ENCODE measurements around the gene LIPC.

Gene LIPC

DNA sequence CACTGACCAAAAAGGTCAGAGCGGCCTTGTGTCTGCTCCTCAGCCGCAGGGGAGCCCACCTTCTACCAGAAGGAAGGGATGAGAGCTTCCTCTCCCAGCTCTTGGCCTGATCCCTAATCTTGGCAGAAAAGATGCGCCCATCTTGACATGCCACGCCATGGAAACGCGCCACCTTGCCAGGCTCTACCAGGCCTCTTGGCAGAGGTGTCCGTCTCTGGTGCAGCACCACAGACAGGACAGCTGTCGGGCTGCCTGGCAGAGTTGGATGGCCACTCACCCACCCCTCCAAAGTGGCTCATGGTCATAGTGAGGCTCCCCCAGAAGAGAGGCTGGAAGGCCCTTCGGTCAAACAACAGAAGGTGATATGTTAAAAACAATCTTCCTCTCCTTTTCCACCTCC lies 105.2 kb downstream of the LIPC start:
- Histone ChIP-seq H3K27me3 (ENCODE audit: control insufficient read depth in 1 of 2, insufficient read depth in 2 of 2, low read length in 2 of 2) (no peaks in the 10 kb centered on the region), H3K9ac (ENCODE audit: low read length) (no peak overlapping the region), H3K4me3 (ENCODE audit: low read depth in 1 of 2, low read length in 2 of 2) (no peak overlapping the region), H3K36me3 (ENCODE audit: insufficient read depth, low read length) (no peaks in the 10 kb centered on the region), H3K27ac (ENCODE audit: low read depth, low read length) (no peak overlapping the region), H3K9me3 (ENCODE audit: low read length) (no peaks in the 10 kb centered on the region), H3K4me1 (ENCODE audit: insufficient read depth, low read length) (no peaks in the 10 kb centered on the region)

DNA sequence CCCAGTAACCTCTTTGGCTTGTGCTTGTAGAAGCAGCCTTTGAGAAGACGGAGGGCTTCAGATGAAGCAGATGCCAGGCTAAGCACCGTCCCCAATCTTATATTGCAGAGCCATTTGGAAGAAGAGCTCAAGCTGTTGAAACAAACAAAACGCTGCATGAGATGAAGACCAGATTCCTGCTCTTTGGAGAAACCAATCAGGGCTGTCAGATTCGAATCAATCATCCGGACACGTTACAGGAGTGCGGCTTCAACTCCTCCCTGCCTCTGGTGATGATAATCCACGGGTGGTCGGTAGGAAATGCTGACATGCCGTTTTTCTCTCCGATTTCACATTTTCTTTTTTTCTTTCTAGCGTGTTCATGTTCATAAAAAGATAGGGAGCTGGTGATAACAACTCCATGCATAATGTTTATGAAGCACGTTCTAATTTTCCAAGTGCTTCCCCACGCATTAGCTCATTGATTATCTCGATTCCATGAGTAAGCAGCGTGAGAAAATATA lies 106.5 kb downstream of the LIPC start:
- H3K36me3 ChIP-seq (ENCODE audit: insufficient read depth, low read length) = no peaks in the 10 kb centered on the region
- no peaks in the 10 kb centered on the region for H3K9me3 ChIP-seq (ENCODE audit: low read length)
- no peaks in the 10 kb centered on the region for H3K4me1 ChIP-seq (ENCODE audit: insufficient read depth, low read length)
- no peaks in the 10 kb centered on the region for H3K27me3 ChIP-seq (ENCODE audit: control insufficient read depth in 1 of 2, insufficient read depth in 2 of 2, low read length in 2 of 2)
- H3K27ac ChIP-seq (ENCODE audit: low read depth, low read length) = no peak overlapping the region
- no peak overlapping the region for H3K9ac ChIP-seq (ENCODE audit: low read length)
- H3K4me3 ChIP-seq (ENCODE audit: low read depth in 1 of 2, low read length in 2 of 2) = no peak overlapping the region

DNA sequence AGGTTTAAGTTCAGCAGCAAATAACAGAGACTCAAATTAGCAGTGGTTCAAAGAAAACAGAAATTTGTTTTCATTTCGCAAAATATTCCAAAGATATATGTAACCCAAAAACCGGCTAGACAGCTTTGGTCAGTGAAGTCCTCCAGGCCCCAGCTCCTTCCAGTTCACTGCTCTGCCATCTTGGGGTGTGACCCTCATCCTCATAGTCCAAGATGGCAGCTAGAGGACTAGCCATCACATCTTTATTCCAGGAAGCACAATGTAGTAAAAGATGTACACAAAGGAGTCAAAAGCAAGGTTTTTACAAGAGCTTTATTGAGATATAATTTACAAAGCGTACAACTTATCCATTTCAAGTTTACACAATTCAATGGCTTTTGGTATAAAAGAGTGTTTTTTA lies 107.1 kb downstream of the LIPC start:
- Histone ChIP-seq H3K4me3 (ENCODE audit: low read depth in 1 of 2, low read length in 2 of 2) (no peak overlapping the region), H3K36me3 (ENCODE audit: insufficient read depth, low read length) (no peaks in the 10 kb centered on the region), H3K27ac (ENCODE audit: low read depth, low read length) (no peak overlapping the region)

GRCh38 chr15:58539548-58539947 lies 107.8 kb downstream of the LIPC start:
- Histone ChIP-seq H3K4me3 (ENCODE audit: low read depth in 1 of 2, low read length in 2 of 2) (no peak overlapping the region), H3K9ac (ENCODE audit: low read length) (no peak overlapping the region), H3K36me3 (ENCODE audit: insufficient read depth, low read length) (no peaks in the 10 kb centered on the region), H3K27ac (ENCODE audit: low read depth, low read length) (no peak overlapping the region), H3K9me3 (ENCODE audit: low read length) (no peaks in the 10 kb centered on the region), H3K4me1 (ENCODE audit: insufficient read depth, low read length) (no peaks in the 10 kb centered on the region), H3K27me3 (ENCODE audit: control insufficient read depth in 1 of 2, insufficient read depth in 2 of 2, low read length in 2 of 2) (no peaks in the 10 kb centered on the region)

More for the DNA sequence above, 107.1 kb downstream of the LIPC start:
- no peaks in the 10 kb centered on the region for H3K27me3 ChIP-seq (ENCODE audit: control insufficient read depth in 1 of 2, insufficient read depth in 2 of 2, low read length in 2 of 2)
- H3K9ac ChIP-seq (ENCODE audit: low read length) = no peak overlapping the region
- no peaks in the 10 kb centered on the region for H3K4me1 ChIP-seq (ENCODE audit: insufficient read depth, low read length)
- H3K9me3 ChIP-seq (ENCODE audit: low read length) = no peaks in the 10 kb centered on the region

DNA sequence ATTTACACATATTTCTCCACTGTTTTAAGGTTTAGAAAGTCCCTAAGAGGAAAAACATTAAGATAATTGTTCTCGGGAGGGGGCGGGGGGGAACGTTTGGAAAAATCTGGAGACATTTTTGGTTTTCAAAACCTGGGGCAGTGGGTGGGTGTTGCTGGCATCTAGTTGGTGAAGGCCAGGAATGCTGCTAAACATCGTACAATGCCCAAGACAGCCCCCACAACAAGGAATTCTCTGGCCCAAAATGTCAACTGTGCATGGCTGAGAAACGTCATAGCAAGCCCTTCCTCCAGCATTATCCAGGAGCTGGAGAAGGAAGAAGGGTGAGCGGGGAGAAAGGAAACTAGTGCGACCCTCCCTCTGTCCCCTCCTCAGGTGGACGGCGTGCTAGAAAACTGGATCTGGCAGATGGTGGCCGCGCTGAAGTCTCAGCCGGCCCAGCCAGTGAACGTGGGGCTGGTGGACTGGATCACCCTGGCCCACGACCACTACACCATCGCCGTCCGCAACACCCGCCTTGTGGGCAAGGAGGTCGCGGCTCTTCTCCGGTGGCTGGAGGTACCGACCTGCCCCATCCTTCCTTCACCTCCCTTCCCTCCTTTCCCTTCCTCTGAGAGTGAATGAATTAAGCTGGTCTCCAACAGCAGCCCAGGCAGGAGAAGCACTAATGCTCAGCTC lies 109.8 kb downstream of the LIPC start:
- H3K9me3 ChIP-seq (ENCODE audit: low read length) = no peaks in the 10 kb centered on the region
- no peak overlapping the region for H3K4me3 ChIP-seq (ENCODE audit: low read depth in 1 of 2, low read length in 2 of 2)
- H3K4me1 ChIP-seq (ENCODE audit: insufficient read depth, low read length) = no peaks in the 10 kb centered on the region
- no peak overlapping the region for H3K9ac ChIP-seq (ENCODE audit: low read length)
- H3K27me3 ChIP-seq (ENCODE audit: control insufficient read depth in 1 of 2, insufficient read depth in 2 of 2, low read length in 2 of 2) = no peaks in the 10 kb centered on the region
- H3K36me3 ChIP-seq (ENCODE audit: insufficient read depth, low read length) = no peaks in the 10 kb centered on the region
- no peak overlapping the region for H3K27ac ChIP-seq (ENCODE audit: low read depth, low read length)

DNA sequence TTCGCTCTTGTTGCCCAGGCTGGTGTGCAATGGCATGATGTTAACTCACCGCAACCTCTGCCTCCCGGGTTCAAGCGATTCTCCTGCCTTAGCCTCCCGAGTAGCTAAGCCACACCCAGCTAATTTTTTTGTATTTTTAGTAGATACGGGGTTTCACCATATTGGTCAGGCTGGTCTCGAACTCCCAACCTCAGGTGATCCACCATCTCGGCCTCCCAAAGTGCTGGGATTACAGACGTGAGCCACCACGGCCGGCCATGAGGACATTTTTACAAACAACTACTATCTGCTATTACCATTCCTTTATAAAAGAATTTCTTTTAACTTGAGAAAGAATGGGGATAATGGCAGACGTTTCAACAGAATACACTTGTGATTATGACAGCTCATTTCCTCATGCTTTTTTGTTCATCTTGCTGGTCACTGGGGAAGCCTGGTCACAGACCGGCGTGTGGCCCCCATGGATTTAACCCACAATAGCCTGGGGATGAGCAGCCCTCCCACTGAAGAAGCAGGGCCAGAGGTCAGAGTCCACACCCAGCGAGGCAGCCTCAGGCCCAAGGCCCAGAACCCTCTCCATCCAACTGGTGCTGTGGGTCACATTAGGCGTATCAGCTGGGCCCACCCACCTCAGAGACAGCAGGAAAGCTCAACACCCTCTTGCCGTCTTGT lies 112.0 kb downstream of the LIPC start:
- Histone ChIP-seq H3K9ac (ENCODE audit: low read length) (no peak overlapping the region), H3K36me3 (ENCODE audit: insufficient read depth, low read length) (no peaks in the 10 kb centered on the region), H3K9me3 (ENCODE audit: low read length) (no peaks in the 10 kb centered on the region), H3K27me3 (ENCODE audit: control insufficient read depth in 1 of 2, insufficient read depth in 2 of 2, low read length in 2 of 2) (no peaks in the 10 kb centered on the region), H3K27ac (ENCODE audit: low read depth, low read length) (no peak overlapping the region), H3K4me1 (ENCODE audit: insufficient read depth, low read length) (peaks cover 10% of the 10 kb centered on the region), H3K4me3 (ENCODE audit: low read depth in 1 of 2, low read length in 2 of 2) (no peak overlapping the region)

GRCh38 chr15:58544756-58545155 lies 113.0 kb downstream of the LIPC start:
- Histone ChIP-seq H3K36me3 (ENCODE audit: insufficient read depth, low read length) (no peaks in the 10 kb centered on the region), H3K27ac (ENCODE audit: low read depth, low read length) (no peak overlapping the region), H3K9me3 (ENCODE audit: low read length) (no peaks in the 10 kb centered on the region)

GRCh38 chr15:58545307-58546065 lies 113.7 kb downstream of the LIPC start:
- H3K27me3 ChIP-seq (ENCODE audit: control insufficient read depth in 1 of 2, insufficient read depth in 2 of 2, low read length in 2 of 2) = no peaks in the 10 kb centered on the region
- H3K4me1 ChIP-seq (ENCODE audit: insufficient read depth, low read length) = peaks cover 19% of the 10 kb centered on the region
- H3K27ac ChIP-seq (ENCODE audit: low read depth, low read length) = no peak overlapping the region
- no peaks in the 10 kb centered on the region for H3K36me3 ChIP-seq (ENCODE audit: insufficient read depth, low read length)
- no peak overlapping the region for H3K9ac ChIP-seq (ENCODE audit: low read length)
- no peaks in the 10 kb centered on the region for H3K9me3 ChIP-seq (ENCODE audit: low read length)
- no peak overlapping the region for H3K4me3 ChIP-seq (ENCODE audit: low read depth in 1 of 2, low read length in 2 of 2)

More at GRCh38 chr15:58544756-58545155, 113.0 kb downstream of the LIPC start:
- Histone ChIP-seq H3K4me3 (ENCODE audit: low read depth in 1 of 2, low read length in 2 of 2) (no peak overlapping the region), H3K27me3 (ENCODE audit: control insufficient read depth in 1 of 2, insufficient read depth in 2 of 2, low read length in 2 of 2) (no peaks in the 10 kb centered on the region), H3K9ac (ENCODE audit: low read length) (no peak overlapping the region), H3K4me1 (ENCODE audit: insufficient read depth, low read length) (peaks cover 19% of the 10 kb centered on the region)

DNA sequence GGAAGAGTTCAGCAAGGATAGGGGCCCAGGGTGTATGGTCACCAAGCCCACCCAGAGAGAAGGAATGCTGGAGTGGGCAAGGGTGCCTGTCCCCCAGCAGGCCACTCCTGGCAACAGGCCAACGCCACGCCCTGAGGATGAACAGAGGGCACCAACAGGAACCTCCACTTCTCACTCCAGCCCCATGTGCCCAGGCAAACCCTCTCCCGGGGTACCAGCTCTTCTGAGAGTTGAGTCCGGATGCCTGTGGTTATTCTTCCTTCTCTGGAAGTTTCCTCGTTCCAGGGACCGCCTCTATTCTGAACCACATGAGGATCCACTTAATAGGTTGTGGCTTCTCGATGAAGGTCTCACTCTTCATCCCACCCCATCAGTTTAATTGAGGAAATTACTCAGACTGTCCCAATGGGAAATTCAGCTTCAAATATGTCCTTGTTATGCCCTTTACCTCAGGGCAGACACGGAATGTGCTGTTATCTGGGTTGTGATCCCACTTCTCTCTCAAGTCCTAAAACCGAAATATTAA lies 114.3 kb downstream of the LIPC start:
- H3K36me3 ChIP-seq (ENCODE audit: insufficient read depth, low read length) = no peaks in the 10 kb centered on the region
- H3K4me1 ChIP-seq (ENCODE audit: insufficient read depth, low read length) = peaks cover 19% of the 10 kb centered on the region
- no peak overlapping the region for H3K4me3 ChIP-seq (ENCODE audit: low read depth in 1 of 2, low read length in 2 of 2)
- H3K9me3 ChIP-seq (ENCODE audit: low read length) = no peaks in the 10 kb centered on the region
- H3K9ac ChIP-seq (ENCODE audit: low read length) = no peak overlapping the region
- H3K27ac ChIP-seq (ENCODE audit: low read depth, low read length) = no peak overlapping the region
- H3K27me3 ChIP-seq (ENCODE audit: control insufficient read depth in 1 of 2, insufficient read depth in 2 of 2, low read length in 2 of 2) = no peaks in the 10 kb centered on the region

- no peaks in the 10 kb centered on the region for H3K9me3 ChIP-seq (ENCODE audit: low read length)
- H3K27me3 ChIP-seq (ENCODE audit: control insufficient read depth in 1 of 2, insufficient read depth in 2 of 2, low read length in 2 of 2) = no peaks in the 10 kb centered on the region
- H3K4me1 ChIP-seq (ENCODE audit: insufficient read depth, low read length) = peaks cover 19% of the 10 kb centered on the region
- no peaks in the 10 kb centered on the region for H3K36me3 ChIP-seq (ENCODE audit: insufficient read depth, low read length)
- H3K27ac ChIP-seq (ENCODE audit: low read depth, low read length) = no peak overlapping the region
- no peak overlapping the region for H3K4me3 ChIP-seq (ENCODE audit: low read depth in 1 of 2, low read length in 2 of 2)
- no peak overlapping the region for H3K9ac ChIP-seq (ENCODE audit: low read length)
Measured at GRCh38 chr15:58546635-58547627, 115.1 kb downstream of the LIPC start.

Measured in muscle layer of colon (tissue), 2 donors.